ENCODE measurements around the gene GABARAP.
"Not testable (repeated sequence)": the region's sequence is repeated elsewhere in the genome, so short reads cannot be mapped to it uniquely, and the experiment has no call there.

The GABARAP gene

DNA sequence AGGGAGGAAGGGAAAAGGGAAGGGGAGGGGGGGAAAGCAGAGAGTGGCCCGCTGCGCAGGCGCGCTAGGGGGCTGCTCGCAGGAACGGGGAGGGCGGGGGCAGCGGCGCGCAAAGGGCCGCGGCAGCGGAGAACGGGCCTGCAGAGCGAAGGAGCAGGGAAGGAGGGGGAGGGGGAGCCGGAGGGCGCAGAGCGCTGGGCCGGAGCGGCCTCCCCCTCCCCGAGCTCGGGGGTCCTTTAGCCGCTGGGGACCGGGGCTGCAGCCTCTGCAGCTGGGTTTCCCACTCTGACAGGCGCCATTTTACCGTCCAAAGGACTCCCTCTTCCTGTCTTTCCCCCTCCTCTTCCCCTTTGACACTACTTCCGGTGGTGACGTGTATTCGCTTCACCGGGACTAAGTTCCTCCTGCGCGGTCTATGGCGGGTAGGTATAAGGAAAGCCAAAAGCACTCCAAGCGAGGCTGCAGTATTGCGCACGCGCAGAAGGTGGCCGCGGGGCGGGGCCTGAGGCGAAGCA is 9.5 kb upstream of the GABARAP start, which contains the start of gene CTDNEP1:
TSS of gene CTDNEP1 (minus strand) at position 74 of the 515 bp plus-strand sequence. CDS start 438 bp downstream, outside the sequence.
- Mint-ChIP-seq H3K9me3 (no peaks in the 10 kb centered on the region), H3K27ac (peak within 1 kb of the TSS; percentile 99), H3K36me3 (ENCODE audit: low read depth) (peaks cover 34% of the 10 kb centered on the region), H3K27me3 (no peaks in the 10 kb centered on the region), H3K4me3 (peak within 1 kb of the TSS; percentile 94), H3K4me1 (ENCODE audit: low read depth) (peaks cover 62% of the 10 kb centered on the region)

DNA sequence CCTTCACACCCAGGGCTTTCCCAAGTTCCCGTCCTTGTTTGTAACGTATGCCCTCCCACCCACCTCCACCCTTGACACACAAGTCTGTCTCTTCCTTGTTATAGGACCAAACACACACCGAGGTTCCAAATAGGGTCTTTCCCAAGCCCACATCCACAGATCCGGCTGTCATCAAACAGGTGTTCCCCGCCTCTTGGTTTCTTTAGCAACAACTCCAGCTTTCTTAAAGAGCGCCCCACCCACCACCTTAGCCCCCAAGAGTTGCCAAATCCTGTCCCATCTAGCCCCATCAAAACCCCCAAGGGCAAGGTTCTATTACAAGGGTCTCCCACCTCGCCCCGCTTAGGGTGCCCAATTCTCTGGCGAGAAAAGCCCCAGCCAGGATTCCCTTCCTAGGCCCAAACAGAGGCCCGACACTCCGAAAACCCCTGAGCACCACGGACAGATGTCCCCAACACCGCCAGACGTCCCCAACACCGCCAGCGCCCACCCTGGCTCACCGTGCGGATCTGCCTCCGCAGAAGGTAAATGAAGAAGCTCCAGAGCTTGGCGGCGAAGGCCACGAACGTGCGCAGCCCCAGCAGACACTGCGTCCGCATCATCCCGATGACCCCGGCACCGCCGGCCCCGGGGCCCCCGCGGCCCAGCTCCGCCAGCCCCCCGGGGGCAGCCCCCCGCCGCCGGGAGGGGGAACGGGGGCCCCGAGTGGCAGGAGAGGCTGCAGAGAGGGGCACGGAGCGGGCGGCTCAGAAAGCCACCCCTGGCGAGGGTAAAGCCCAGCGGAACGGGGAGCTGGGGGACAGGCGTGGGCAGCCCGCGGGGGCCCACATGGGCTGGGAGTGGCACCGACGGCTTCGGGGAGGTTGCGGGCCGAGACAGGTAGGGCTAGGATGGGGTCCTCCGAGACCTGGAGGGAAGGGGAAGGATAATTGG is 8.7 kb upstream of the GABARAP start:
- peak overlapping the region; percentile 99 for H3K27ac Mint-ChIP-seq
- peak overlapping the region; percentile 94 for H3K4me3 Mint-ChIP-seq
- peaks cover 36% of the 10 kb centered on the region for H3K36me3 Mint-ChIP-seq (ENCODE audit: low read depth)
- peaks cover 57% of the 10 kb centered on the region for H3K4me1 Mint-ChIP-seq (ENCODE audit: low read depth)
- no peaks in the 10 kb centered on the region for H3K9me3 Mint-ChIP-seq
- H3K27me3 Mint-ChIP-seq, result no peaks in the 10 kb centered on the region

- Mint-ChIP-seq H3K27me3 (no peaks in the 10 kb centered on the region), H3K4me1 (ENCODE audit: low read depth) (peaks cover 55% of the 10 kb centered on the region), H3K27ac (peak overlapping the region; percentile 93), H3K9me3 (no peaks in the 10 kb centered on the region), H3K4me3 (peak overlapping the region; percentile 94), H3K36me3 (ENCODE audit: low read depth) (peaks cover 37% of the 10 kb centered on the region)
Measured at GRCh38 chr17:7249830-7250229, 7.6 kb upstream of the GABARAP start.

DNA sequence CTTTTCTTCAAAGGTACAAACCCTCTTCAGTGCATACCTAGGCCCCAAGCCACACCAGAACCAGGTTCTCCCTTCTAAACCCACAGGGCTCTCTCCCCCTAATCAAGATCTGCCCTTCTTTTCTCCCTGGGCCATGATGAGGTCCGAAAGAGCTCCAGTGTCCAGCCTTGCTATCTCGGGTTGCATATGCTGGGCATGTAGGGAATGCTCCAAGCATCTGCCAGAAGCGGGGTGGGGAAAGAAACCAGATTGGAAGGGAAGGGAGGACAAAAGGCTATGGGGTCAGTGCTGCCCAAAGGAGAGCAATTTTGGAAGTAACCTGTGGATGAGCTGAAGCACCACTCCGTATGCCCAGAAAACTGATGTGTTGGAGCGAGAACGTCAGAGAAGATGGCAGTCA is 7.0 kb upstream of the GABARAP start:
- H3K4me3 Mint-ChIP-seq, result peak overlapping the region; percentile 94
- peaks cover 52% of the 10 kb centered on the region for H3K4me1 Mint-ChIP-seq (ENCODE audit: low read depth)
- no peaks in the 10 kb centered on the region for H3K27me3 Mint-ChIP-seq
- H3K27ac Mint-ChIP-seq, result peak overlapping the region; percentile 9
- peaks cover 37% of the 10 kb centered on the region for H3K36me3 Mint-ChIP-seq (ENCODE audit: low read depth)
- no peaks in the 10 kb centered on the region for H3K9me3 Mint-ChIP-seq

GRCh38 chr17:7248796-7249195 is 6.5 kb upstream of the GABARAP start:
- H3K9me3 Mint-ChIP-seq, result no peaks in the 10 kb centered on the region
- H3K27me3 Mint-ChIP-seq, result no peaks in the 10 kb centered on the region
- H3K4me3 Mint-ChIP-seq, result peak overlapping the region; percentile 9
- H3K4me1 Mint-ChIP-seq (ENCODE audit: low read depth), result peaks cover 48% of the 10 kb centered on the region
- peak overlapping the region; percentile 9 for H3K27ac Mint-ChIP-seq
- peaks cover 37% of the 10 kb centered on the region for H3K36me3 Mint-ChIP-seq (ENCODE audit: low read depth)

- no peaks in the 10 kb centered on the region for H3K9me3 Mint-ChIP-seq
- peaks cover 40% of the 10 kb centered on the region for H3K36me3 Mint-ChIP-seq (ENCODE audit: low read depth)
- H3K27ac Mint-ChIP-seq, result peak overlapping the region; percentile 32
- H3K27me3 Mint-ChIP-seq, result no peaks in the 10 kb centered on the region
- no peak overlapping the region for H3K4me3 Mint-ChIP-seq
- H3K4me1 Mint-ChIP-seq (ENCODE audit: low read depth), result peaks cover 46% of the 10 kb centered on the region
Measured at GRCh38 chr17:7246779-7247178, 4.5 kb upstream of the GABARAP start.

DNA sequence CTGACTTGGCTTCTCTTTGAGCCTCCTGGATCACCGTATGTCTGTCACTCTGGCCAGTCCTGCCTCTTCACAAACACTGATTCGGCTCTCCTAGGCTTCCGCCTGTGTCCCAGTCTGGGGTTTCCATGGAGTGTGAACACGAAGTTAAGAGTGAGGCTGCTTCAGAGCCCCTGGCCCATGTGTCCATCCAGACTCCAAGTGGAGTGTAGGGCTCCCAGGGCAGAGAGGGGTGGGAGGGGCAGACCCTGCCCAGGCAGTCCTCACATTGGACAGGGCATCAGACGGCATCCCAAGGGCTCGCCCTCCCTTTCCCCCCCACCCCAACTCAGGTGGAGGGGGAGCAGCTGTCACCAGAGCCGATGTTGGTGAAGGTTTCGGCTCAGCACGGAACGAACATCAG is 1.6 kb upstream of the GABARAP start:
- H3K9me3 Mint-ChIP-seq, H3K4me3 Mint-ChIP-seq, H3K27me3 Mint-ChIP-seq, H3K27ac Mint-ChIP-seq: not testable (repeated sequence)
- Mint-ChIP-seq H3K36me3 (ENCODE audit: low read depth) (peaks cover 47% of the 10 kb centered on the region), H3K4me1 (ENCODE audit: low read depth) (peaks cover 48% of the 10 kb centered on the region)

- Mint-ChIP-seq H3K4me3 (peak overlapping the region; percentile 94), H3K27me3 (no peaks in the 10 kb centered on the region)
Measured at GRCh38 chr17:7243453-7243729, 1.1 kb upstream of the GABARAP start.

GRCh38 chr17:7242717-7243452 is 636 bp upstream of the GABARAP start:
- H3K36me3 Mint-ChIP-seq (ENCODE audit: low read depth), result peaks cover 47% of the 10 kb centered on the region
- H3K27ac Mint-ChIP-seq, result peak overlapping the region; percentile 96
- peaks cover 42% of the 10 kb centered on the region for H3K4me1 Mint-ChIP-seq (ENCODE audit: low read depth)
- no peaks in the 10 kb centered on the region for H3K27me3 Mint-ChIP-seq
- no peaks in the 10 kb centered on the region for H3K9me3 Mint-ChIP-seq
- H3K4me3 Mint-ChIP-seq, result peak overlapping the region; percentile 94

More at GRCh38 chr17:7243453-7243729, 1.1 kb upstream of the GABARAP start:
- peaks cover 47% of the 10 kb centered on the region for H3K36me3 Mint-ChIP-seq (ENCODE audit: low read depth)
- H3K27ac Mint-ChIP-seq, result peak overlapping the region; percentile 80
- H3K4me1 Mint-ChIP-seq (ENCODE audit: low read depth), result peaks cover 43% of the 10 kb centered on the region
- no peaks in the 10 kb centered on the region for H3K9me3 Mint-ChIP-seq

DNA sequence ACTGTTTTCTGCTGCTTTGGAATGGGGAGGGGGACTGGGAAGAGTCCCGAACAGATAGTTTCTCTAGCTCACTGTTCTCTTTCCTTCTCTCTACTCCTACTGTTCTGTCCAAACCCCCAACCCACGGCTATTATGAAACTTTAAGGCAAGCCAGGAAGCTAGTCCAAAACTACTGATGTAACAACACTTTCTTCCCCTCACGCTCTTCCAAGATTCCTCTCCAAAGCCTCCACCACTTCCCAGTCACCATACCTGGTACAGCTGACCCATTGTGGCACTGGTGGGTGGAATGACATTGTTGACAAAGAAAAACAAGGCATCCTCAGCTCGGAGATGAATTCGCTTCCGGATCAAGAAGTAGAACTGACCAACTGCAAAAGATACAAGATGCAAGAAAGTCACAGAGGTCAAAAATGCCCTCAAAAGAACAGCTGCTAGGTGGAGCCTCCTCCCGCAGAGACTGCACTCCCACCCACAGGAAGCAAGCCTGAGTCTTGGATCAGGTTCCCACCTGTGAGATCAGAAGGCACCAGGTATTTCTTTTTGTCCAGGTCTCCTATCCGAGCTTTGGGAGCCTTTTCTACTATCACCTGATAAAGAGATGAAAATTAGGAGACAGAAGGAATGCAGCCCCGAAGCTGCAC is 1.0 kb downstream of the GABARAP start:
- Mint-ChIP-seq H3K4me1 (ENCODE audit: low read depth) (peaks cover 52% of the 10 kb centered on the region), H3K36me3 (ENCODE audit: low read depth) (peaks cover 48% of the 10 kb centered on the region), H3K27me3 (no peaks in the 10 kb centered on the region), H3K4me3 (peak overlapping the region; percentile 94), H3K27ac (peak overlapping the region; percentile 89), H3K9me3 (no peaks in the 10 kb centered on the region)

DNA sequence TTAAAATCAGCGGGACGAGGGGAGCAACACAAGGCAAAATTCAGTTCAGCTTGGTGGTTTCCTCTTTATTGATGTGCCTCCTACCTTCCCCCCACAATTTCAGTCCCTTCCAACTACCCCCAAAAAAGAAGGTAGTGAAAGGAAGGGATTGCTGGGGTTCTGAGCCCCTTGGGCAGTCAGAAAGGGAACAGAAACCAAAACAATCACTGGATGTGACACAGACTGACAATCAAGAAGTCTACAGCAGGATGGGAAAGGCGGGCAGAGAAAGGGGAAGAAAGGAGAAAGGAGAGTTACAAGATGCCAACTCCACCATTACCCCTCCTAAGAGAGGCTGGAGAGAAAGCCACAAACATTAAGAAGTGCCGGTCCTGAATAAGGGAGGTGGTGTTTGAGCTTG is 1.9 kb downstream of the GABARAP start:
- Mint-ChIP-seq H3K4me3 (peak overlapping the region; percentile 94), H3K27ac (peak overlapping the region; percentile 95), H3K27me3 (no peaks in the 10 kb centered on the region), H3K36me3 (ENCODE audit: low read depth) (peaks cover 51% of the 10 kb centered on the region), H3K9me3 (no peaks in the 10 kb centered on the region), H3K4me1 (ENCODE audit: low read depth) (peaks cover 61% of the 10 kb centered on the region)

DNA sequence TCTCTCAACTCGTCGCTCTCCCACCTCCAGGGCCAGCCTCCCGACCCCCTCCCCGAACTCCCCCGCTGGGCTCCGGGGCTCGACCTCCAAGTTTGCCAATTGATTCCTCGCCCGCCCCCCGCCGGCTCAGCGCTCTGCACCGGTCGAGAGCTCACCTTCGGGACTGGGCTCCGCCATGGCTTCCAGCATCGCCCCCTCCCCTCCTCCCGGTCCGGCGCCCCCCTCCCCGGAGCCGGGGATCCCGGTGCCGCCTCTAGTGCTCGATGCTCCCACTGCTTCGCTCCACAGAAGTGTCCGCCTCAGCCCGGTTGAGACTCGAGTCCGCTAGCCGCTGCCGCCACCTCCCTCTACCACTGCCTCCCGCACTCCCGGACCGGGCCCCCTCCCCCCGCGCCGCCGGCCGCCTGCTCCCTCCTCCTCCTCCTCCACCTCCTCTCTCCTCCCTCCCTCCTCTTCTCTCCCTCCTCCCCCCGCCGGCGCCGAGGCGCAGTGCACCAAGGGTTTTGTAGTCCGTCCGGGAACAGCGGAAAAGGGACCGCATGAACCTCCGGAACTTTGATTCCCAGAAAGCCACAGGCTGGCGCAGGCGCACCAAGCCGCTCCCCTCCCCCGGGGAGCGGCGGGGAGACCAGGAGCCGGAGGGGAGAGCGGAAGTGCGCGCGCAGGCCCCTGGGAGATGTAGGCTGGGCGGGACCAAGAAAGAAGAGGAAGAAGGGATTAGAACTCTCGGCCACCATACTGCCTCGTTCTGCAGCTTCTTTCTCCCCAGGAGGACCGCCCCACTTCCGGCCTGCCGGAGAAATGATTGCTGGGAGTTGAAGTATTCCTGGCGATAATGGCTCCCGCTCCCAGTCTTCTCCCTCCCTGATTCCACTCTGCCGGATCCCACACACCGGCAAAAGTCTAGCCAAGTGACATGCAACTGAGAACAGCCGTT is 2.9 kb downstream of the GABARAP start, which contains the start of gene PHF23:
TSS of gene PHF23 (minus strand) at position 367 of the 937 bp plus-strand sequence. CDS start at position 189, 178 bp downstream.
- H3K9me3 Mint-ChIP-seq, result no peaks in the 10 kb centered on the region
- peaks cover 71% of the 10 kb centered on the region for H3K4me1 Mint-ChIP-seq (ENCODE audit: low read depth)
- no peaks in the 10 kb centered on the region for H3K27me3 Mint-ChIP-seq
- peak within 1 kb of the TSS; percentile 95 for H3K27ac Mint-ChIP-seq
- H3K36me3 Mint-ChIP-seq (ENCODE audit: low read depth), result peaks cover 56% of the 10 kb centered on the region
- peak within 1 kb of the TSS; percentile 94 for H3K4me3 Mint-ChIP-seq

GRCh38 chr17:7238420-7239090 is 3.7 kb downstream of the GABARAP start:
- Mint-ChIP-seq H3K27me3 (no peaks in the 10 kb centered on the region), H3K27ac (peak overlapping the region; percentile 95), H3K36me3 (ENCODE audit: low read depth) (peaks cover 48% of the 10 kb centered on the region), H3K4me1 (ENCODE audit: low read depth) (peaks cover 76% of the 10 kb centered on the region), H3K9me3 (no peaks in the 10 kb centered on the region), H3K4me3 (peak overlapping the region; percentile 94)

Data from stimulated activated naive CD8-positive, alpha-beta T cell treated with anti-CD3 and anti-CD28 coated beads, Interleukin-15, Interleukin-2, amounts not matched to agents 100 ng/mL and 50 ng/mL, for 24 hours (primary cell).